D721Med (cell line): ENCODE measurements around the gene FRRS1.
A peak's percentile ranks its signal among the peaks of the same experiment; 100 is the strongest.

ENCODE experiments used
- DNase-seq: peaks from one replicate; pipeline ENCODE4 v3.0.0; 2011; ENCODE audit warnings: low spot score; ENCODE audit not compliant: insufficient read length
- FAIRE-seq: peaks from 2 replicates; lab custom pipeline; 2011; peaks lifted over from hg19 to GRCh38; lab: Jason Lieb, UNC
- TF ChIP-seq, protein P1 (sequence below): IDR thresholded peaks from 2 replicates; pipeline ENCODE4 v1.5.1; 2012; ENCODE audit warnings: mild to moderate bottlenecking, control low read depth; ENCODE audit not compliant: insufficient read depth; ENCODE audit errors: missing control alignments

Gene FRRS1

DNA sequence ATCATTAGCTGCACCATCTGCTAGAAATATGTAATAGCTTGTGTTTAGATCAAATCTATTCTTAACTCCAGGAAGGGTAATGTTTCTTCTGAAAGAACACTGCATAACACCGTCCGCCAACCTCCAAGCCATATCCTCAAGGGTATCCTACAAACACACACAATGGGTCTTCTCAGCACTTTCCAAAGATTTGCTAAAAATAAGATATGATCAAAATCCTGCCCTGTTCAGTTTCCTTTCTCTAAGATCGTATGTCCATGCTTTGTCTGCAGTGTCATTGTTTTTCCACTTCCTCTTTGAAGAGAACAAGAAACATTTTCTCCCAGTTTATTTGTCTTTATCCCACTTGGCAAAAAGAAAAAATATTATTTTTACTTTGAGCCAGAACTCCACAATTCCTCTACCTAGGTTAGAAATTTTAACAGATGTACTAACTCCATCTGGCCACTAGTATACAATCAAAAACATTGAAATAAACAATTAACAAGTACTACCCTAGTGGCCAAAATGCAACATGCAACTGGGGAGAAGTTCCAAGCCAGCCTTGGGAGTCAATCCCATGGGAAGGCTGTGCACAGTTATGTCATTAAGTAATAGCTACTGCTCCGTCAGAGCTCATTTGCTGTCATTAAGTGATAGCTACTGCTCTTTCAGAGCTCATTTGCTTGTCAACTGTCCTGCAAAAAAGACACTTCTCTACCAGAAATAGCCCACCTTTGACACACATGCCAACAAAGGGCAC is 37.8 kb downstream of the FRRS1 start:
- FAIRE-seq (no peak), DNase-seq (no peak)
- TF ChIP-seq, protein P1, sequence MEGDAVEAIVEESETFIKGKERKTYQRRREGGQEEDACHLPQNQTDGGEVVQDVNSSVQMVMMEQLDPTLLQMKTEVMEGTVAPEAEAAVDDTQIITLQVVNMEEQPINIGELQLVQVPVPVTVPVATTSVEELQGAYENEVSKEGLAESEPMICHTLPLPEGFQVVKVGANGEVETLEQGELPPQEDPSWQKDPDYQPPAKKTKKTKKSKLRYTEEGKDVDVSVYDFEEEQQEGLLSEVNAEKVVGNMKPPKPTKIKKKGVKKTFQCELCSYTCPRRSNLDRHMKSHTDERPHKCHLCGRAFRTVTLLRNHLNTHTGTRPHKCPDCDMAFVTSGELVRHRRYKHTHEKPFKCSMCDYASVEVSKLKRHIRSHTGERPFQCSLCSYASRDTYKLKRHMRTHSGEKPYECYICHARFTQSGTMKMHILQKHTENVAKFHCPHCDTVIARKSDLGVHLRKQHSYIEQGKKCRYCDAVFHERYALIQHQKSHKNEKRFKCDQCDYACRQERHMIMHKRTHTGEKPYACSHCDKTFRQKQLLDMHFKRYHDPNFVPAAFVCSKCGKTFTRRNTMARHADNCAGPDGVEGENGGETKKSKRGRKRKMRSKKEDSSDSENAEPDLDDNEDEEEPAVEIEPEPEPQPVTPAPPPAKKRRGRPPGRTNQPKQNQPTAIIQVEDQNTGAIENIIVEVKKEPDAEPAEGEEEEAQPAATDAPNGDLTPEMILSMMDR: peak; percentile 21

DNA sequence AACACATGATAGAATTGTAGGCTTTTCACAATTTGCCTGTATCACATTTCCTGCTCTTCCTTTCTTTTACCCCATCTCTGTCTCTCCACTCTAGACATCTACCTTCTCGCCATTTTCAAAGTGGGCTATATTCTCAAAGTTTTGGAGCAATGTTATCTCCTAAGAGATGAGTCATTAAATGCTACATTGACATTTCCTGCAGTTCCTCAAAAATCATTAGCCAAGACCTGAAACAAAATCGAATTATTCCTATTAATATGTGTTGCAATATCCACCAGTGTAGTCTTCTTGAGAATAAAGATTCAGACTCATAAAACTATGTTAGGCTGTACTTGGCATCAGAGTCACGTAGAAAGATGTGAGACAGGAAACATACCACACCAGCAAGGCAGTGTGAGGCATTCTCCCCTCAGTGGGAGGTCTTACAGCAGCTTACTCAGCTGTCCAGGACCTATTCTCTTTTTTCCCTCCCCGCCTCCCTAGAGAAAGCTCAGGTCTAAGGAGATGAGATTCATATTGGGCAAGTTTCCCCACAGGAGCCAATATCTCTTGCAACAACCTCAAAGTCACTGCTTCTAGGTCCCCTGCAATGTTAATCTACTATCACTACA is 38.8 kb downstream of the FRRS1 start:
- TF ChIP-seq, protein P1: no peak
- FAIRE-seq (no peak), DNase-seq (no peak)

DNA sequence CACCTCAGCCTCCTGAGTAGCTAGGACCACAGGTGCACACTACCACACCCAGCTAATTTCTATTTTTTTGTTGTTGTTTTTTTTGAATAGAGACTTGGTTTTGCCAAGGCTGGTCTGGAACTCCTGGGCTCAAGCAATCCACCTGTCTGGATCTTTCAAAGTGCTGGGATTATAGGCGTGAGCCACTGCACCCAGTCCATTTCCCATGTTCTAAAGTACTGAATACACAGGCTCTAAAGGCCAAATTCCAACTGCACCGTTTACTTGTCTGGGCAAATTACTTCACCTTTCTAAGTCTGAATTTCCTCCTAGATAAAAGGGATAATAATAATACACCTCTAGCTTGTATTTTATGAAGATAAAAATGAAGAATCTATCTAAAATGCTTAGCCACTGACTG is 39.6 kb downstream of the FRRS1 start:
- TF ChIP-seq, protein P1: no peak
- FAIRE-seq (no peak), DNase-seq (no peak)

DNA sequence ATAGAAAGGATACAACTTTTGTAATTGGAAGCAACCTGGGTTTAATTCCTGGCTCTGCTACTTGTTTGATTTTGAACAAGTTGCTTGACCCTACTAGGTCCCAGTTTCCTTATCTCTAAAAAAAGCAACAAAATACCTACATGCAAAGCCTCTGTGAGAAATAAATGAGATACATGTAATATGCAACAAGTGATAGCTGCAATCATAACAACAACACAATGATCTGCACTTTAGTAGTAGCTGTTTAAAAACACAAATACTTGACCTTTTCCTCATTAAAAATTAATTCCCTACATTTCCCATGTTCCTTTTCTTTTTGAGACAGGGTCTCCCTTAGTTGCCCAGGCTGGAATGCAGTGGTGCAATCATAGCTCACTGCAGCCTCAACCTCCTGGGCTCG is 40.0 kb downstream of the FRRS1 start:
- TF ChIP-seq, protein P1: no peak
- DNase-seq (no peak), FAIRE-seq (no peak)

DNA sequence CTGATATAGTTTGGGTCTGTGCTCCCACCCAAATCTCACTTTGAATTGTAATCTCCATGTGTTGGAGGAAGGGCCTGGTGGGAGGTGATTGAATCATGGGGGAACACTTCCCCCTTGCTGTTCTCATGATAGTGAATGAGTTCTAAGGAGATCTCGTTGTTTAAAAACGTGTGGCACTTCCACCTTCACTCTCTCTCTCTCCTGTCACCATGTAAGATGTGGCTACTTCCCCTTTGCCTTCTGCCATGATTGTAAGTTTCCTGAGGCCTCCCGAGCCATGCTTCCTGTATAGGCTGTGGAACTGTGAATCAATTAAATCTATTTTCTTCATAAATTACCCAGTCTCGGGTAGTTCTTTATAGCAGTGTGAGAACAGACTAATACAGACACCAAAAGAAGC is 40.4 kb downstream of the FRRS1 start:
- TF ChIP-seq, protein P1: no peak
- DNase-seq (no peak), FAIRE-seq (no peak)

DNA sequence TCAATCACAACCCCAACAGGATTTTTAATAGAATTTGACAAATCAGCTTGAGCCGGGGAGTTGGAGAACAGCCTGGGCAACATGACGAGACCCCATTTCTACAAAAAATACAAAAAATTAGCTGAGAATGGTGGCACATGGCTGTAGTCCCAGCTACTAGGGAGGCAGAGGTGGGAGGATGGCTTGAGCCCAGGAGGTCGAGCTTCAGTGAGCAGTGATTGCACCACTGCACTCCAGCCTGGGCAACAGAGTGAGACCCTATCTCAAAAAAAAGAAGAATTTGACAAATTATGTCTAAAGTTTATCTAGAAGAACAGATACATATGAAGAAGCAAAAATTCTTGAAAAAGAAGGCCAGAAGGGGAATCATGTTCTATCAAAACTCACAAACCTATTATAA is 43.2 kb downstream of the FRRS1 start:
- DNase-seq (no peak), FAIRE-seq (no peak)
- TF ChIP-seq, protein P1: no peak

DNA sequence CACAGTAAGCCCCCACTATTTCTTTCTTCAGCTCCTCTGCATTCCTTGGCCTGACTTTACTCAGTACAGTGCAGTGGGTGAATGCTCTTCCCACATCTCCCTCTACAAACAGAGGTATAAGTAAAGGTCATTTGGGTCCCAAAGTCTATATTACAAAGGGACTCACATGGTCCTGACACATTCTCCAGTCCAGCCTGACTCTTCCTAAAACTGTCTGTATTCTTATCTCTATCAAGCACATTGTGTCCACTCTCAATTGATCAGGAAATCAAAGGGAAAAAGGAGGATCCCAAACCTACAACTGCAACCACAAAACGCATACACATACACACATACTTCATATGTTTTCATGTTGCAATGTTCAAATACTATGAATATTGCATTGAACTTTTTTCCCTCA is 49.4 kb downstream of the FRRS1 start:
- no peak for DNase-seq
- TF ChIP-seq, protein P1: no peak
- no peak for FAIRE-seq
